A549 (cell line): ENCODE measurements around the gene ROBO1. TPM values are rescaled to one million over a fixed set of nuclear protein-coding genes. Genes with fewer than 3 reads are reported as not detected.

Experiments
- ATAC-seq, 2 experiments: fragments of 200-7000 bp in 1 of 2; fragments of >200 bp in 1 of 2; cut with Nextera tagmentation in 1 of 2; cut with Tn5 transposase in 1 of 2; 3 replicates each; pipeline versions ENCODE4 v1.8.0 to v1.9.1; 2018 to 2020; ENCODE audit warnings: mild to moderate bottlenecking in 1 of 2, moderate library complexity in 1 of 2
- CTCF ChIA-PET: fragments of 300-600 bp; sonication (Branson Sonifier 250); formaldehyde crosslinking; extraction: SDS; loops from one replicate; lab custom pipeline; 2021; ENCODE audit warnings: antibody characterized with exemption, inconsistent platforms; lab: Yijun Ruan, JAX
- POLR2A ChIA-PET: fragments of 350-600 bp; formaldehyde crosslinking; extraction: SDS; loops from one replicate; lab custom pipeline; 2021; ENCODE audit warnings: antibody characterized with exemption, inconsistent platforms; lab: Yijun Ruan, JAX
- DNase-seq, 2 experiments: peaks; one replicate each; pipeline versions ENCODE4 v3.0.0 to v3.0.0-alpha.2; 2011 to 2016; ENCODE audit warnings: low read depth in 1 of 2, low spot score in 1 of 2
- FAIRE-seq: peaks from 2 replicates; lab custom pipeline; 2011; peaks lifted over from hg19 to GRCh38; lab: Jason Lieb, UNC
- H3K27ac ChIP-seq, 2 experiments: fragments of >200 bp; sonication (Bioruptor Twin); formaldehyde crosslinking; 3 replicates each; pipeline ENCODE4 v1.5.1; 2016 to 2017
- H3K4me1 ChIP-seq: fragments of >200 bp; sonication (Bioruptor Twin); formaldehyde crosslinking; 3 replicates; pipeline ENCODE4 v1.6.1; 2016
- H3K4me2 ChIP-seq: fragments of >200 bp; sonication (Bioruptor Twin); formaldehyde crosslinking; 3 replicates; pipeline ENCODE4 v1.6.1; 2016
- H3K4me3 ChIP-seq: fragments of >200 bp; sonication (Bioruptor Twin); formaldehyde crosslinking; 3 replicates; pipeline ENCODE4 v1.5.1; 2016
- H3K9me3 ChIP-seq: fragments of >200 bp; sonication (Bioruptor Twin); formaldehyde crosslinking; 3 replicates; pipeline ENCODE4 v1.6.1; 2016
- BHLHE40 ChIP-seq: IDR thresholded peaks from 2 replicates; pipeline ENCODE4 v1.6.1; 2012; ENCODE audit warnings: low read depth, low read length, inconsistent platforms
- CHD4 ChIP-seq: fragments of 200-600 bp; sonication (generic); IDR thresholded peaks from 2 replicates; pipeline ENCODE4 v1.6.1; 2016; ENCODE audit warnings: antibody characterized with exemption, mild to moderate bottlenecking, borderline replicate concordance
- ESRRA ChIP-seq: fragments of 150-350 bp; IDR thresholded peaks from 2 replicates; pipeline ENCODE4 v1.6.1; 2014; ENCODE audit warnings: mild to moderate bottlenecking, low read length, borderline replicate concordance
- FOXS1 ChIP-seq: fragments of 250-450 bp; sonication (Bioruptor Pico); IDR thresholded peaks from 2 replicates; pipeline ENCODE4 v1.5.0; 2020; ENCODE audit warnings: mild to moderate bottlenecking, moderate library complexity
- GATA3 ChIP-seq: IDR thresholded peaks from 2 replicates; pipeline ENCODE4 v1.6.1; 2012; ENCODE audit warnings: borderline replicate concordance
- HDAC2 ChIP-seq: fragments of 200-600 bp; sonication (generic); IDR thresholded peaks from 2 replicates; pipeline ENCODE4 v1.6.1; 2016
- HOXB5 ChIP-seq: fragments of 250-450 bp; sonication (Bioruptor Pico); IDR thresholded peaks from 2 replicates; pipeline ENCODE4 v1.5.0; 2020; ENCODE audit warnings: mild to moderate bottlenecking, moderate library complexity
- JUNB ChIP-seq: fragments of >200 bp; sonication (Bioruptor Twin); formaldehyde crosslinking; IDR thresholded peaks from 2 replicates; pipeline ENCODE4 v1.6.1; 2016
- MAFK ChIP-seq: fragments of 450-650 bp; IDR thresholded peaks from 2 replicates; pipeline ENCODE4 v1.6.1; 2014; ENCODE audit not compliant: partially characterized antibody
- ZC3H11A ChIP-seq: fragments of 450-650 bp; IDR thresholded peaks from 2 replicates; pipeline ENCODE4 v1.6.1; 2014; ENCODE audit warnings: antibody characterized with exemption, mild to moderate bottlenecking
- ZNF302 ChIP-seq: fragments of 250-450 bp; sonication (Bioruptor Pico); IDR thresholded peaks from 2 replicates; pipeline ENCODE4 v1.9.0; 2021; ENCODE audit warnings: inconsistent platforms, mild to moderate bottlenecking, moderate library complexity
- ZSCAN20 ChIP-seq: fragments of 250-450 bp; sonication (Bioruptor Pico); IDR thresholded peaks from 2 replicates; pipeline ENCODE4 v1.8.0; 2022; ENCODE audit warnings: mild to moderate bottlenecking, moderate library complexity
- WGBS: methylation state at CpG from one replicate; pipeline ENCODE4 v1.1.6; 2017; ENCODE audit errors: missing lambda C conversion rate; 5-methylcytosine and 5-hydroxymethylcytosine counted together
- polyA plus RNA-seq, 4 experiments: library from polyadenylated mRNA; depleted of rRNA in 3 of 4; stranded (reverse); fragments of >200 nt; fragmentation: RNase III in 1 of 4; extraction: RNeasy Plus Mini Kit Qiagen cat#74134 plus additional on column Dnase treatment in 1 of 4; gene quantifications; 2 replicates in 3 of 4; 3 replicates in 1 of 4; pipeline ENCODE4 v1.2.3, GENCODE V29; 2011 to 2017
- TF ChIP-seq, protein P1 (sequence below): fragments of 150-350 bp; IDR thresholded peaks from 2 replicates; pipeline ENCODE4 v1.6.1; 2014; ENCODE audit warnings: low read depth, mild to moderate bottlenecking, low read length
- TF ChIP-seq, protein P2 (sequence below): fragments of 200-600 bp; sonication (generic); IDR thresholded peaks from 2 replicates; pipeline ENCODE4 v1.6.1; 2016; ENCODE audit warnings: antibody characterized with exemption, mild to moderate bottlenecking, moderate library complexity
- TF ChIP-seq, protein P3 (sequence below): fragments of >200 bp; sonication (Bioruptor Twin); formaldehyde crosslinking; IDR thresholded peaks from 3 replicates; pipeline ENCODE4 v1.5.1; 2016
- TF ChIP-seq, protein P4 (sequence below): fragments of 450-650 bp; IDR thresholded peaks from 2 replicates; pipeline ENCODE4 v1.6.1; 2014; ENCODE audit warnings: antibody characterized with exemption
- TF ChIP-seq, protein P5 (sequence below): fragments of 250-450 bp; sonication (Bioruptor Pico); IDR thresholded peaks from 2 replicates; pipeline ENCODE4 v1.5.0; 2020; ENCODE audit warnings: low read depth, mild to moderate bottlenecking, moderate library complexity

Gene ROBO1
- polyA plus RNA-seq, 2 of the 4 experiments (the other 2 are of a cell fraction): 25.3 to 35.6 TPM

DNA sequence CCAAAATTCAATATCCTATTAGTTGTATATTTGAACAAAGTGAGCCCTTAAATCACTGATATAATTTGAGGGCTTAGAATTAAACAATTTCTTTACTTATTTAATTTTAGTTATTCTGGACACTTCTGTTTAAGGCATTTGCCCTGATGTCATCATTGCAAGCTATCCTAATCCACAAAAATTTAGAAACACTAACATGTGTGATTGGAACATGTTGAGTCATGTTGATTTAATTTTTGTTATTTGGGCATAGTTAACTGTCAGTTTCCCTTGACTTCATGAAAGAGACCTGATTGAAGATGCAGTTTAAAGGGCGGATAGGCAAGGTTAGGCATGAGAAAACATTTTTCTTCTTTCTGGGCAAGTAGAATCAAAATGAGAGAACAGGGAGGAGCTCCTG, 682.6 kb downstream of the ROBO1 start (continued):
- TF ChIP-seq HOXB5 (CRISPR knock-in tag) (no peak), CHD4 (no peak)
- TF ChIP-seq, protein P1, sequence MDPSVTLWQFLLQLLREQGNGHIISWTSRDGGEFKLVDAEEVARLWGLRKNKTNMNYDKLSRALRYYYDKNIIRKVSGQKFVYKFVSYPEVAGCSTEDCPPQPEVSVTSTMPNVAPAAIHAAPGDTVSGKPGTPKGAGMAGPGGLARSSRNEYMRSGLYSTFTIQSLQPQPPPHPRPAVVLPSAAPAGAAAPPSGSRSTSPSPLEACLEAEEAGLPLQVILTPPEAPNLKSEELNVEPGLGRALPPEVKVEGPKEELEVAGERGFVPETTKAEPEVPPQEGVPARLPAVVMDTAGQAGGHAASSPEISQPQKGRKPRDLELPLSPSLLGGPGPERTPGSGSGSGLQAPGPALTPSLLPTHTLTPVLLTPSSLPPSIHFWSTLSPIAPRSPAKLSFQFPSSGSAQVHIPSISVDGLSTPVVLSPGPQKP: no peak

DNA sequence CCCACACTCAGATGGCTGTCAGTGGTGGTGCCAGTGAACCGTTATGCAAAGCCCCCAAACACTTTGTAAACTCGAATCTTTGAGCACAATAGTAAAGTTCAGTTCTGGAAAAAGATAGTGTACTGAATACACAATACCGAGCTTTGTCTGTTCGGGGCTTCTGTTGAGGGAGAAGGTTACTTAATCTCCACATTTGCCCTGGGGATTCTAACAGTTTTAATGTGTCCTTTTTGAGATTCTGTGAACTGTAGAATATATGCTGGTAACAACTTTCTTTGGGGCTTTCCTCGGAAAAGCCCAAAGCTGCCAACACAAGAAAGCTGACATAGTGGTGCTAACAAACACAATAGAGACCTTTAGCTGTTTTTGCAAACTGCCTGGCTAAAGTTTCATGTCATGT, 686.5 kb downstream of the ROBO1 start:
- CTCF ChIA-PET: no interaction called here
- FAIRE-seq: no peak
- Histone ChIP-seq H3K27ac (no peak overlapping the region), H3K4me3 (no peak overlapping the region), H3K4me1 (no peaks in the 10 kb centered on the region), H3K9me3 (no peaks in the 10 kb centered on the region), H3K4me2 (no peak overlapping the region)
- 11% methylated on average over 5 of the region's 5 CpGs for WGBS
- POLR2A ChIA-PET: no interaction called here
- no peak for TF ChIP-seq ZSCAN20 (CRISPR knock-in tag)
- TF ChIP-seq BHLHE40: no peak
- TF ChIP-seq, protein P2, sequence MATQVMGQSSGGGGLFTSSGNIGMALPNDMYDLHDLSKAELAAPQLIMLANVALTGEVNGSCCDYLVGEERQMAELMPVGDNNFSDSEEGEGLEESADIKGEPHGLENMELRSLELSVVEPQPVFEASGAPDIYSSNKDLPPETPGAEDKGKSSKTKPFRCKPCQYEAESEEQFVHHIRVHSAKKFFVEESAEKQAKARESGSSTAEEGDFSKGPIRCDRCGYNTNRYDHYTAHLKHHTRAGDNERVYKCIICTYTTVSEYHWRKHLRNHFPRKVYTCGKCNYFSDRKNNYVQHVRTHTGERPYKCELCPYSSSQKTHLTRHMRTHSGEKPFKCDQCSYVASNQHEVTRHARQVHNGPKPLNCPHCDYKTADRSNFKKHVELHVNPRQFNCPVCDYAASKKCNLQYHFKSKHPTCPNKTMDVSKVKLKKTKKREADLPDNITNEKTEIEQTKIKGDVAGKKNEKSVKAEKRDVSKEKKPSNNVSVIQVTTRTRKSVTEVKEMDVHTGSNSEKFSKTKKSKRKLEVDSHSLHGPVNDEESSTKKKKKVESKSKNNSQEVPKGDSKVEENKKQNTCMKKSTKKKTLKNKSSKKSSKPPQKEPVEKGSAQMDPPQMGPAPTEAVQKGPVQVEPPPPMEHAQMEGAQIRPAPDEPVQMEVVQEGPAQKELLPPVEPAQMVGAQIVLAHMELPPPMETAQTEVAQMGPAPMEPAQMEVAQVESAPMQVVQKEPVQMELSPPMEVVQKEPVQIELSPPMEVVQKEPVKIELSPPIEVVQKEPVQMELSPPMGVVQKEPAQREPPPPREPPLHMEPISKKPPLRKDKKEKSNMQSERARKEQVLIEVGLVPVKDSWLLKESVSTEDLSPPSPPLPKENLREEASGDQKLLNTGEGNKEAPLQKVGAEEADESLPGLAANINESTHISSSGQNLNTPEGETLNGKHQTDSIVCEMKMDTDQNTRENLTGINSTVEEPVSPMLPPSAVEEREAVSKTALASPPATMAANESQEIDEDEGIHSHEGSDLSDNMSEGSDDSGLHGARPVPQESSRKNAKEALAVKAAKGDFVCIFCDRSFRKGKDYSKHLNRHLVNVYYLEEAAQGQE: no peak
- TF ChIP-seq, protein P3, sequence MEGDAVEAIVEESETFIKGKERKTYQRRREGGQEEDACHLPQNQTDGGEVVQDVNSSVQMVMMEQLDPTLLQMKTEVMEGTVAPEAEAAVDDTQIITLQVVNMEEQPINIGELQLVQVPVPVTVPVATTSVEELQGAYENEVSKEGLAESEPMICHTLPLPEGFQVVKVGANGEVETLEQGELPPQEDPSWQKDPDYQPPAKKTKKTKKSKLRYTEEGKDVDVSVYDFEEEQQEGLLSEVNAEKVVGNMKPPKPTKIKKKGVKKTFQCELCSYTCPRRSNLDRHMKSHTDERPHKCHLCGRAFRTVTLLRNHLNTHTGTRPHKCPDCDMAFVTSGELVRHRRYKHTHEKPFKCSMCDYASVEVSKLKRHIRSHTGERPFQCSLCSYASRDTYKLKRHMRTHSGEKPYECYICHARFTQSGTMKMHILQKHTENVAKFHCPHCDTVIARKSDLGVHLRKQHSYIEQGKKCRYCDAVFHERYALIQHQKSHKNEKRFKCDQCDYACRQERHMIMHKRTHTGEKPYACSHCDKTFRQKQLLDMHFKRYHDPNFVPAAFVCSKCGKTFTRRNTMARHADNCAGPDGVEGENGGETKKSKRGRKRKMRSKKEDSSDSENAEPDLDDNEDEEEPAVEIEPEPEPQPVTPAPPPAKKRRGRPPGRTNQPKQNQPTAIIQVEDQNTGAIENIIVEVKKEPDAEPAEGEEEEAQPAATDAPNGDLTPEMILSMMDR: no peak
- no peak for TF ChIP-seq ZC3H11A
- no peak for TF ChIP-seq GATA3
- TF ChIP-seq ESRRA: no peak
- TF ChIP-seq, protein P1: no peak
- TF ChIP-seq, protein P4, sequence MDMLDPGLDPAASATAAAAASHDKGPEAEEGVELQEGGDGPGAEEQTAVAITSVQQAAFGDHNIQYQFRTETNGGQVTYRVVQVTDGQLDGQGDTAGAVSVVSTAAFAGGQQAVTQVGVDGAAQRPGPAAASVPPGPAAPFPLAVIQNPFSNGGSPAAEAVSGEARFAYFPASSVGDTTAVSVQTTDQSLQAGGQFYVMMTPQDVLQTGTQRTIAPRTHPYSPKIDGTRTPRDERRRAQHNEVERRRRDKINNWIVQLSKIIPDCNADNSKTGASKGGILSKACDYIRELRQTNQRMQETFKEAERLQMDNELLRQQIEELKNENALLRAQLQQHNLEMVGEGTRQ: no peak
- TF ChIP-seq, protein P5, sequence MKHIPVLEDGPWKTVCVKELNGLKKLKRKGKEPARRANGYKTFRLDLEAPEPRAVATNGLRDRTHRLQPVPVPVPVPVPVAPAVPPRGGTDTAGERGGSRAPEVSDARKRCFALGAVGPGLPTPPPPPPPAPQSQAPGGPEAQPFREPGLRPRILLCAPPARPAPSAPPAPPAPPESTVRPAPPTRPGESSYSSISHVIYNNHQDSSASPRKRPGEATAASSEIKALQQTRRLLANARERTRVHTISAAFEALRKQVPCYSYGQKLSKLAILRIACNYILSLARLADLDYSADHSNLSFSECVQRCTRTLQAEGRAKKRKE (CRISPR knock-in tag): no peak
- DNase-seq: no peak
- no peak for ATAC-seq

DNA sequence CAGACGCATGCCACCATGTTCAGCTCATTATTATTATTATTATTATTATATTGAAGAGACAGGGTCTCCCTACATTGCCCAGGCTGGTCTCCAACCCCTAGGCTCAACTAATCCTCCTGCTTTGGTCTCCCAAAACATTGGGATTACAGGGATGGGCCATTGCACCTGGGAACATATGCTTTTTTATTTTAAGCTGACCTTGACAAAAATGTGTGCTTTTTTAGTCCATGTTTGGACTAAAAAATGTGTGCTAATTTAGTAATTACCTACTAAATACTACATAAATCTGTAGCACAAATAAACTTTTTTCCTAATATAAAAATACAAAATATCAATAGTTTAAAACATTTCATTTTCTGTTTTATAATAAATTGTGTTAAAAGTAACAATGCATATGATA, 693.2 kb downstream of the ROBO1 start:
- ATAC-seq (no peak), FAIRE-seq (no peak), DNase-seq (no peak)
- Histone ChIP-seq H3K4me1 (no peaks in the 10 kb centered on the region), H3K9me3 (no peaks in the 10 kb centered on the region), H3K4me3 (no peak overlapping the region), H3K4me2 (no peak overlapping the region), H3K27ac (no peak overlapping the region)
- TF ChIP-seq ZNF302 (no peak), HDAC2 (no peak), JUNB (no peak), FOXS1 (CRISPR knock-in tag) (no peak), MAFK (peak; percentile 34)
- 31% methylated on average over 1 of the region's 1 CpG for WGBS
- ChIA-PET CTCF (interaction anchor here (1.5 kb wide), 1 partner anchor 12 kb away, joined by 5 read pairs; no protein-coding TSS in a partner anchor), POLR2A (no interaction called here)
